ENCODE data around the gene RAB40B. TPM values are rescaled to one million over a fixed set of nuclear protein-coding genes. Genes with fewer than 3 reads are reported as not detected.

Gene RAB40B
- total and polyA plus RNA-seq, 2 donors (not counting 1 experiment from before 2014, with no cell fraction given): 4.7 to 8.0 TPM

- ATAC-seq (ENCODE audit: low read depth) (no peak), DNase-seq (no peak)
- Mint-ChIP-seq H3K27me3 (no peaks in the 10 kb centered on the region), H3K4me1 (peaks cover 5% of the 10 kb centered on the region), H3K27ac (peak overlapping the region; percentile 32), H3K9me3 (ENCODE audit: insufficient read depth) (no peaks in the 10 kb centered on the region), H3K4me3 (no peak overlapping the region)
- Histone ChIP-seq H3K27ac (ENCODE audit: low read length in 2 of 2) (no peak overlapping the region), H3K4me2 (replicated peaks; ENCODE audit: low read depth, low read length, poor library complexity, severe bottlenecking) (no peak overlapping the region), H4K20me1 (ENCODE audit: control insufficient read depth, insufficient read depth, low read length, poor library complexity, severe bottlenecking) (peaks cover 58% of the 10 kb centered on the region), H3K27me3 (replicated peaks in 1 of 4; ENCODE audit: control extremely low read depth in 1 of 4, control insufficient read depth in 3 of 4, insufficient read depth in 4 of 4, low read length in 3 of 4) (no peaks in the 10 kb centered on the region), H2AFZ (ENCODE audit: insufficient read depth, low read depth, low read length, poor library complexity, severe bottlenecking) (no peak overlapping the region), H3K79me2 (ENCODE audit: control insufficient read depth, insufficient read depth, low read length) (peaks cover 54% of the 10 kb centered on the region), H3K4me3 (ENCODE audit: control extremely low read depth in 1 of 5, extremely low read depth in 1 of 5, insufficient read depth in 1 of 5, low read depth in 2 of 5, low read length in 4 of 5) (no peak overlapping the region), H3K9ac (ENCODE audit: low read length) (no peak overlapping the region), H3K9me3 (ENCODE audit: control extremely low read depth in 1 of 3, control insufficient read depth in 2 of 3, insufficient read depth in 1 of 3, low read length in 2 of 3) (no peaks in the 10 kb centered on the region), H3K36me3 (replicated peaks in 1 of 2; ENCODE audit: control extremely low read depth in 1 of 2, control insufficient read depth in 1 of 2, extremely low read depth in 1 of 2, insufficient read depth in 2 of 2, low read length in 1 of 2) (peaks cover 0 to 65% of the 10 kb centered on the region in 2 experiments), H3K4me1 (ENCODE audit: control insufficient read depth in 2 of 2, insufficient read depth in 2 of 2, low read length in 2 of 2) (no peaks in the 10 kb centered on the region)
- ChIA-PET CTCF (no interaction called here), POLR2A (no interaction called here)
- WGBS (ENCODE audit: insufficient coverage): 97% methylated on average over 11 of the region's 12 CpGs
- TF ChIP-seq EZH2 (IDR thresholded peaks at IDR 0.05; ENCODE audit: borderline replicate concordance, insufficient read depth, low read depth, low read length, poor library complexity, severe bottlenecking) (no peak), CTCF (IDR thresholded peaks at IDR 0.05) (no peak)
- intact Hi-C loops (cut with micrococcal nuclease): no loop called here
Observed at GRCh38 chr17:82630212-82630611, 68.3 kb downstream of the RAB40B start.

GRCh38 chr17:82629748-82630147 lies 68.8 kb downstream of the RAB40B start:
- H3K27ac Mint-ChIP-seq: no peak overlapping the region
- H3K9me3 Mint-ChIP-seq (ENCODE audit: insufficient read depth): no peaks in the 10 kb centered on the region
- peaks cover 50% of the 10 kb centered on the region for H3K79me2 ChIP-seq (ENCODE audit: control insufficient read depth, insufficient read depth, low read length)
- H2AFZ ChIP-seq (ENCODE audit: insufficient read depth, low read depth, low read length, poor library complexity, severe bottlenecking): no peak overlapping the region
- no peak overlapping the region for H3K27ac ChIP-seq (ENCODE audit: low read length in 2 of 2)
- intact Hi-C loops (cut with micrococcal nuclease): no loop called here
- 92% methylated on average over 8 of the region's 8 CpGs for WGBS (ENCODE audit: insufficient coverage)
- H3K4me3 Mint-ChIP-seq: no peak overlapping the region
- H3K4me2 ChIP-seq (replicated peaks; ENCODE audit: low read depth, low read length, poor library complexity, severe bottlenecking): no peak overlapping the region
- ChIA-PET CTCF (no interaction called here), POLR2A (no interaction called here)
- DNase-seq (no peak), ATAC-seq (ENCODE audit: low read depth) (no peak)
- H3K27me3 ChIP-seq (replicated peaks in 1 of 4; ENCODE audit: control extremely low read depth in 1 of 4, control insufficient read depth in 3 of 4, insufficient read depth in 4 of 4, low read length in 3 of 4): no peaks in the 10 kb centered on the region
- no peaks in the 10 kb centered on the region for H3K4me1 ChIP-seq (ENCODE audit: control insufficient read depth in 2 of 2, insufficient read depth in 2 of 2, low read length in 2 of 2)
- no peaks in the 10 kb centered on the region for H3K27me3 Mint-ChIP-seq
- TF ChIP-seq CTCF (IDR thresholded peaks at IDR 0.05): no peak
- TF ChIP-seq EZH2 (IDR thresholded peaks at IDR 0.05; ENCODE audit: borderline replicate concordance, insufficient read depth, low read depth, low read length, poor library complexity, severe bottlenecking): no peak
- no peaks in the 10 kb centered on the region for H3K9me3 ChIP-seq (ENCODE audit: control extremely low read depth in 1 of 3, control insufficient read depth in 2 of 3, insufficient read depth in 1 of 3, low read length in 2 of 3)
- peaks cover 56% of the 10 kb centered on the region for H4K20me1 ChIP-seq (ENCODE audit: control insufficient read depth, insufficient read depth, low read length, poor library complexity, severe bottlenecking)
- H3K4me1 Mint-ChIP-seq: peaks cover 4% of the 10 kb centered on the region
- peaks cover 0 to 68% of the 10 kb centered on the region in 2 experiments for H3K36me3 ChIP-seq (replicated peaks in 1 of 2; ENCODE audit: control extremely low read depth in 1 of 2, control insufficient read depth in 1 of 2, extremely low read depth in 1 of 2, insufficient read depth in 2 of 2, low read length in 1 of 2)
- no peak overlapping the region for H3K4me3 ChIP-seq (ENCODE audit: control extremely low read depth in 1 of 5, extremely low read depth in 1 of 5, insufficient read depth in 1 of 5, low read depth in 2 of 5, low read length in 4 of 5)
- no peak overlapping the region for H3K9ac ChIP-seq (ENCODE audit: low read length)

All from B cell (primary cell).